GM19351 (cell line): ENCODE data around the gene CADM1.

Experiments used
- ATAC-seq: cut with Tn5 transposase; IDR thresholded peaks from one replicate; pipeline ENCODE4 v1.9.1; 2021; ENCODE audit warnings: mild to moderate bottlenecking, moderate library complexity; ENCODE audit not compliant: unreplicated experiment

Gene CADM1

GRCh38 chr11:115363426-115363825 lies 140.8 kb downstream of the CADM1 start:
- no peak for ATAC-seq

- no peak for ATAC-seq
Measured at GRCh38 chr11:115362997-115363396, 141.2 kb downstream of the CADM1 start.

- no peak for ATAC-seq
Measured at GRCh38 chr11:115361025-115361424, 143.2 kb downstream of the CADM1 start.

- no peak for ATAC-seq
Measured at GRCh38 chr11:115360186-115360824, 143.9 kb downstream of the CADM1 start.

GRCh38 chr11:115357066-115357465 lies 147.1 kb downstream of the CADM1 start:
- ATAC-seq, result no peak

- no peak for ATAC-seq
Measured at GRCh38 chr11:115352805-115353485, 151.3 kb downstream of the CADM1 start.

- ATAC-seq, result no peak
Measured at GRCh38 chr11:115349335-115350017, 154.7 kb downstream of the CADM1 start.

GRCh38 chr11:115348416-115348815 lies 155.8 kb downstream of the CADM1 start:
- no peak for ATAC-seq

GRCh38 chr11:115347106-115347505 lies 157.1 kb downstream of the CADM1 start:
- ATAC-seq, result no peak

GRCh38 chr11:115345840-115346239 lies 158.4 kb downstream of the CADM1 start:
- ATAC-seq, result no peak

GRCh38 chr11:115345361-115345760 lies 158.9 kb downstream of the CADM1 start:
- ATAC-seq, result no peak

- no peak for ATAC-seq
Measured at GRCh38 chr11:115344846-115345245, 159.4 kb downstream of the CADM1 start.

GRCh38 chr11:115342142-115342541 lies 162.1 kb downstream of the CADM1 start:
- no peak for ATAC-seq

- no peak for ATAC-seq
Measured at GRCh38 chr11:115340874-115341273, 163.3 kb downstream of the CADM1 start.

GRCh38 chr11:115338476-115338875 lies 165.7 kb downstream of the CADM1 start:
- no peak for ATAC-seq

GRCh38 chr11:115334932-115335788 lies 169.1 kb downstream of the CADM1 start:
- no peak for ATAC-seq

GRCh38 chr11:115333949-115334348 lies 170.3 kb downstream of the CADM1 start:
- ATAC-seq, result no peak

GRCh38 chr11:115333121-115333520 lies 171.1 kb downstream of the CADM1 start:
- no peak for ATAC-seq

- ATAC-seq, result no peak
Measured at GRCh38 chr11:115330684-115331482, 173.3 kb downstream of the CADM1 start.

GRCh38 chr11:115326526-115326925 lies 177.7 kb downstream of the CADM1 start:
- no peak for ATAC-seq
